GM13977 (cell line): ENCODE measurements around the gene ADAMTS15.

Experiments
- DNase-seq: peaks from one replicate; pipeline ENCODE4 v3.0.0; 2012; ENCODE audit warnings: low spot score
- CTCF ChIP-seq: IDR thresholded peaks from 2 replicates; pipeline ENCODE4 v1.5.1; 2012; ENCODE audit warnings: mild to moderate bottlenecking, control low read depth; ENCODE audit not compliant: insufficient read depth; ENCODE audit errors: extremely low read depth, missing control alignments
- in situ Hi-C: fragments of 300-500 bp; cut with MboI; formaldehyde crosslinking; loops from one replicate; pipeline ENCODE4 v1.12.0; 2022; ENCODE audit warnings: low sequenced_read_pairs, low pct_unique_long_range_greater_than_20kb, mixed read lengths, inconsistent platforms; ENCODE audit not compliant: unreplicated experiment

The ADAMTS15 gene

GRCh38 chr11:130515829-130516553 is 67.5 kb downstream of the ADAMTS15 start:
- DNase-seq: no peak
- in situ Hi-C loops: no loop called here
- TF ChIP-seq CTCF: no peak

GRCh38 chr11:130516554-130517505 is 68.4 kb downstream of the ADAMTS15 start:
- in situ Hi-C loops: no loop called here
- no peak for DNase-seq
- no peak for TF ChIP-seq CTCF

GRCh38 chr11:130518164-130518680 is 69.8 kb downstream of the ADAMTS15 start:
- in situ Hi-C loops: no loop called here
- no peak for DNase-seq
- no peak for TF ChIP-seq CTCF

GRCh38 chr11:130519128-130519932 is 70.9 kb downstream of the ADAMTS15 start:
- no peak for TF ChIP-seq CTCF
- in situ Hi-C loops: no loop called here

GRCh38 chr11:130520271-130520671 is 71.8 kb downstream of the ADAMTS15 start:
- no peak for TF ChIP-seq CTCF
- DNase-seq: peak; percentile 2
- in situ Hi-C loops: no loop called here

More at GRCh38 chr11:130519128-130519932, 70.9 kb downstream of the ADAMTS15 start:
- DNase-seq: peak; percentile 2
